PC-3 (cell line): ENCODE results near the gene MACROD2. TPM values are rescaled to one million over a fixed set of nuclear protein-coding genes. Genes with fewer than 3 reads are reported as not detected.

ENCODE experiments used
- ATAC-seq: fragments of 200-7000 bp; cut with Tn5 transposase; 2 replicates; pipeline ENCODE4 v1.9.1; 2020; ENCODE audit warnings: mild to moderate bottlenecking, moderate library complexity
- BruUV-seq: library from RNA; stranded (reverse); fragments of 400-500 nt; replicated peaks from 2 replicates; lab custom pipeline; 2021; lab: Mats Ljungman, UMichigan
- CTCF ChIA-PET: fragments of 300-600 bp; sonication (Branson Sonifier 250); formaldehyde crosslinking; loops from one replicate; lab custom pipeline; 2022; ENCODE audit warnings: antibody characterized with exemption; lab: Charles Lee
- POLR2A ChIA-PET: fragments of 300-600 bp; sonication (Branson Sonifier 250); formaldehyde crosslinking; loops from one replicate; lab custom pipeline; 2022; ENCODE audit warnings: antibody characterized with exemption; ENCODE audit not compliant: unreplicated experiment; lab: Charles Lee
- DNase-seq: peaks from one replicate; pipeline ENCODE4 v3.0.0-alpha.2; 2015
- H2AFZ ChIP-seq: fragments of 300-600 bp; sonication (generic); 2 replicates; pipeline ENCODE4 v1.6.0; 2016; ENCODE audit warnings: antibody characterized with exemption, low read length
- H3F3A ChIP-seq: fragments of 300-600 bp; sonication (generic); one replicate; pipeline ENCODE4 v1.6.0; 2017; ENCODE audit warnings: antibody characterized with exemption, low read length, control low read depth, mild to moderate bottlenecking; ENCODE audit not compliant: unreplicated experiment
- H3K27ac ChIP-seq: fragments of 300-600 bp; sonication (generic); 2 replicates; pipeline ENCODE4 v1.5.1; 2016; ENCODE audit warnings: mild to moderate bottlenecking, low read length
- H3K27me3 ChIP-seq: fragments of 300-600 bp; sonication (generic); 2 replicates; pipeline ENCODE4 v1.6.1; 2016; ENCODE audit warnings: low read length, mixed read lengths
- H3K36me3 ChIP-seq: fragments of 300-600 bp; sonication (generic); 2 replicates; pipeline ENCODE4 v1.6.1; 2016; ENCODE audit warnings: low read depth, mixed run types, low read length, mixed read lengths
- H3K4me1 ChIP-seq: fragments of 300-600 bp; sonication (generic); 2 replicates; pipeline ENCODE4 v1.5.1; 2016; ENCODE audit warnings: low read length; ENCODE audit not compliant: insufficient read depth
- H3K4me2 ChIP-seq: fragments of 300-600 bp; sonication (generic); 2 replicates; pipeline ENCODE4 v1.6.0; 2016; ENCODE audit warnings: low read length
- H3K4me3 ChIP-seq: fragments of 300-600 bp; sonication (generic); 2 replicates; pipeline ENCODE4 v1.5.1; 2016; ENCODE audit warnings: mild to moderate bottlenecking, low read length, mixed read lengths
- H3K79me2 ChIP-seq: fragments of 300-600 bp; sonication (generic); 2 replicates; pipeline ENCODE4 v1.6.1; 2017; ENCODE audit warnings: low read length, mixed read lengths
- H3K9ac ChIP-seq: fragments of 300-600 bp; sonication (generic); 2 replicates; pipeline ENCODE4 v1.6.0; 2016; ENCODE audit warnings: mild to moderate bottlenecking, low read length
- H3K9me2 ChIP-seq: fragments of 300-600 bp; sonication (generic); replicated peaks from 2 replicates; pipeline ENCODE4 v1.6.1; 2016; ENCODE audit warnings: mixed run types, low read length, mixed read lengths
- H3K9me3 ChIP-seq: fragments of 300-600 bp; sonication (generic); 2 replicates; pipeline ENCODE4 v1.6.1; 2016; ENCODE audit warnings: low read length, mixed read lengths
- H4K20me1 ChIP-seq: fragments of 300-600 bp; sonication (generic); 2 replicates; pipeline ENCODE4 v1.6.1; 2016; ENCODE audit warnings: low read length, mixed read lengths
- EZH2 ChIP-seq: fragments of 300-600 bp; sonication (generic); IDR thresholded peaks from one replicate; pipeline ENCODE4 v1.6.1; 2017; ENCODE audit warnings: antibody characterized with exemption, mild to moderate bottlenecking, low read length; ENCODE audit not compliant: unreplicated experiment
- EZH2phosphoT487 ChIP-seq: fragments of 300-600 bp; sonication (generic); IDR thresholded peaks from 2 replicates; pipeline ENCODE4 v1.6.1; 2018; ENCODE audit warnings: mild to moderate bottlenecking, antibody characterized with exemption, low read length, borderline replicate concordance
- intact Hi-C: fragments of 100-400 bp; cut with micrococcal nuclease; formaldehyde crosslinking; loops from 2 replicates; pipeline ENCODE4 v1.9.0; 2023
- total RNA-seq: library from RNA; depleted of rRNA; stranded (reverse); fragments of >200 nt; gene quantifications from 2 replicates; pipeline ENCODE4 v1.2.3, GENCODE V29; 2014
- TF ChIP-seq, protein P1 (sequence below): fragments of 300-600 bp; sonication (generic); conservative IDR thresholded peaks from 2 replicates; pipeline ENCODE4 v1.5.1; 2017; ENCODE audit warnings: antibody characterized with exemption, low read depth, mild to moderate bottlenecking, low read length

MACROD2 gene
- total RNA-seq, 1 experiment from 2014 or later: 3.1 TPM

DNA sequence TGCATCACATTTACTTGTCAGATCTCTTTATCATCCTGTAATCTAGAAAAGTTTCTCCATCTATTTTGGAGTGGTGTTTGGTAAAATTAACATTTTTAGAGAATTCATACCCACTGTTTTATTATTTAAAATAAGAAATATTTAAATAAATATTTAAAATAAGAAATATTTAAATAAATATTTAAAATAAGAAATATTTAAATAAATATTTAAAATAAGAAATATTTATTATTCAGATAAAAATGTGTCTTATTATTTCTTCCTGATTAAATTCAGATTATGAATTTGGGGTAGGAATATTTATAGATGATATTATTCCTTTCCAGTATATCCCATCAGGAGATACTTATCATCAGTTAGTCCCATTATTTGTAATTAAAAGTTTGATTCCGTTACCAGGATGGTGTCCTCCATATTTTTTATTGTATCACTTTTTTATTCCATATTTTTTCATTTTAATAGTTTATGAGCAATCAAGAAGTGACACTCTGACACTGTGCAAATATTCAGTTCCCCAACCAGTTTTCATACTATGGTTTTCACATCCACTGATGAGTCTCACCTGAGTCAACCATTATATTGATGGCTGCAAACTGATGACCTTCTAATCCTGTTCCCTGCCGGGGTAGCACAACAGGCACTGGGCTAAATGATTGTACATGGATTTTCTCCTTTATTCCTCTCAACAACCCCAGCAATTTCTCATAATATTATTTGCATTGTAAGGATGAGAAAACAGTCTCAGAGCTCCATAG is 1555.0 kb downstream of the MACROD2 start:
- Histone ChIP-seq H2AFZ (no peak overlapping the region), H3K27ac (no peak overlapping the region), H3F3A (no peaks in the 10 kb centered on the region), H3K36me3 (no peaks in the 10 kb centered on the region), H4K20me1 (no peaks in the 10 kb centered on the region), H3K4me1 (peaks cover 10% of the 10 kb centered on the region; the same call in 1 of the 2 replicates), H3K9me2 (no peaks in the 10 kb centered on the region), H3K79me2 (no peaks in the 10 kb centered on the region), H3K27me3 (no peaks in the 10 kb centered on the region), H3K4me3 (no peak overlapping the region), H3K9me3 (no peaks in the 10 kb centered on the region), H3K9ac (no peak overlapping the region), H3K4me2 (no peak overlapping the region)
- no peak for TF ChIP-seq EZH2phosphoT487
- TF ChIP-seq, protein P1, sequence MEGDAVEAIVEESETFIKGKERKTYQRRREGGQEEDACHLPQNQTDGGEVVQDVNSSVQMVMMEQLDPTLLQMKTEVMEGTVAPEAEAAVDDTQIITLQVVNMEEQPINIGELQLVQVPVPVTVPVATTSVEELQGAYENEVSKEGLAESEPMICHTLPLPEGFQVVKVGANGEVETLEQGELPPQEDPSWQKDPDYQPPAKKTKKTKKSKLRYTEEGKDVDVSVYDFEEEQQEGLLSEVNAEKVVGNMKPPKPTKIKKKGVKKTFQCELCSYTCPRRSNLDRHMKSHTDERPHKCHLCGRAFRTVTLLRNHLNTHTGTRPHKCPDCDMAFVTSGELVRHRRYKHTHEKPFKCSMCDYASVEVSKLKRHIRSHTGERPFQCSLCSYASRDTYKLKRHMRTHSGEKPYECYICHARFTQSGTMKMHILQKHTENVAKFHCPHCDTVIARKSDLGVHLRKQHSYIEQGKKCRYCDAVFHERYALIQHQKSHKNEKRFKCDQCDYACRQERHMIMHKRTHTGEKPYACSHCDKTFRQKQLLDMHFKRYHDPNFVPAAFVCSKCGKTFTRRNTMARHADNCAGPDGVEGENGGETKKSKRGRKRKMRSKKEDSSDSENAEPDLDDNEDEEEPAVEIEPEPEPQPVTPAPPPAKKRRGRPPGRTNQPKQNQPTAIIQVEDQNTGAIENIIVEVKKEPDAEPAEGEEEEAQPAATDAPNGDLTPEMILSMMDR: no peak
- TF ChIP-seq EZH2: no peak
- CTCF ChIA-PET: no interaction called here
- BruUV-seq: no TSS peak
- ATAC-seq (peak; percentile 75), DNase-seq (peak; percentile 70)
- POLR2A ChIA-PET: no interaction called here
- intact Hi-C loops: no loop called here

DNA sequence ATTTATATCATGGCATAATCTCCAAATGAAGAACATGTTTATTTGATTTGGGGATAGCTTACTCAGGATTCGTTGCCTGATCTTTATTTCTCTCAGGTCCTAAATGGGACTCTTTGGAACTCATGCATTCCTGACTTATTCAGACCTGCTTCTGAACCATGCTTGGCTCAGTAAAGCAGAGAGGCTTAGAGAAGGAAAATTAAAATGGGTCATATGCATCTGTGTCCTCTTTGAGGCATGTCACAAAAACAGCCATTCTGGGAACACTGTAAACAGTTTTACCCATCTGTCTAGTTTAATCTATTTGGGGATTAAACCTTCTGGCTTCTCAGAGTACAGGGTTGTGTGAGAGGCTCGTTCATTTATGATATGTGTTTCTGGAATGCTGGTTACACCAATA is 1560.6 kb downstream of the MACROD2 start:
- TF ChIP-seq, protein P1: no peak
- TF ChIP-seq EZH2: no peak
- TF ChIP-seq EZH2phosphoT487: no peak
- Histone ChIP-seq H3K36me3 (no peaks in the 10 kb centered on the region), H4K20me1 (no peaks in the 10 kb centered on the region), H2AFZ (no peak overlapping the region), H3K27me3 (no peaks in the 10 kb centered on the region), H3K79me2 (no peaks in the 10 kb centered on the region), H3K9ac (no peak overlapping the region), H3K9me2 (no peaks in the 10 kb centered on the region), H3F3A (no peaks in the 10 kb centered on the region), H3K4me2 (no peak overlapping the region), H3K4me1 (peaks cover 5% of the 10 kb centered on the region; the same call in 1 of the 2 replicates), H3K9me3 (no peaks in the 10 kb centered on the region), H3K27ac (no peak overlapping the region), H3K4me3 (no peak overlapping the region)
- peak; percentile 42; the same call in 1 of the 2 replicates for ATAC-seq
- BruUV-seq: no TSS peak
- ChIA-PET CTCF (no interaction called here), POLR2A (no interaction called here)
- intact Hi-C loops: no loop called here
- no peak for DNase-seq

DNA sequence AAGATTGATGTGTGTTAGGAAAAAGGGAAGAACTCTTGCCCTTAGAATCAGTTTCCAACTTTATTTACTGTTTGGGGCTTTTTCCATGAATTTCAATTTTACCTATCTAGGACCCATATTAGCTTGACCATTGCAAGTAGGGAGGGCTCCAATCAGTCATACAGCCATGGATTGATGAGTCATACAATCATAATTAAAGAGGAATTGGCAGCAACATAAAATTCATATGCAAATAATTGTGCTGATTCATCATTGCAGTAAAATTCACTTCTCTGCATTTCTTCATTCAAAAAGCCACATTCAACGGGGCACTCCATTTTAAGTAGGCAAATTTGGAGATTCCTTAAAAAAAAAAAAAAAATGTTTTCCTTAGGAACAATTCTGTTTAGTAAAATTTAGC is 1561.6 kb downstream of the MACROD2 start:
- no TSS peak for BruUV-seq
- Histone ChIP-seq H3K27me3 (no peaks in the 10 kb centered on the region), H3K4me2 (no peak overlapping the region), H3K4me3 (no peak overlapping the region), H3K4me1 (peaks cover 4% of the 10 kb centered on the region; the same call in 1 of the 2 replicates), H3F3A (no peaks in the 10 kb centered on the region), H3K9me3 (no peaks in the 10 kb centered on the region), H3K9ac (no peak overlapping the region), H3K79me2 (no peaks in the 10 kb centered on the region), H3K27ac (no peak overlapping the region), H4K20me1 (no peaks in the 10 kb centered on the region), H3K9me2 (no peaks in the 10 kb centered on the region), H3K36me3 (no peaks in the 10 kb centered on the region), H2AFZ (no peak overlapping the region)
- CTCF ChIA-PET: no interaction called here
- POLR2A ChIA-PET: no interaction called here
- intact Hi-C loops: no loop called here
- DNase-seq (peak; percentile 38), ATAC-seq (peak; percentile 54)
- TF ChIP-seq, protein P1: no peak
- no peak for TF ChIP-seq EZH2
- no peak for TF ChIP-seq EZH2phosphoT487
